ENCODE data around the gene HOPX.

Gene HOPX

DNA sequence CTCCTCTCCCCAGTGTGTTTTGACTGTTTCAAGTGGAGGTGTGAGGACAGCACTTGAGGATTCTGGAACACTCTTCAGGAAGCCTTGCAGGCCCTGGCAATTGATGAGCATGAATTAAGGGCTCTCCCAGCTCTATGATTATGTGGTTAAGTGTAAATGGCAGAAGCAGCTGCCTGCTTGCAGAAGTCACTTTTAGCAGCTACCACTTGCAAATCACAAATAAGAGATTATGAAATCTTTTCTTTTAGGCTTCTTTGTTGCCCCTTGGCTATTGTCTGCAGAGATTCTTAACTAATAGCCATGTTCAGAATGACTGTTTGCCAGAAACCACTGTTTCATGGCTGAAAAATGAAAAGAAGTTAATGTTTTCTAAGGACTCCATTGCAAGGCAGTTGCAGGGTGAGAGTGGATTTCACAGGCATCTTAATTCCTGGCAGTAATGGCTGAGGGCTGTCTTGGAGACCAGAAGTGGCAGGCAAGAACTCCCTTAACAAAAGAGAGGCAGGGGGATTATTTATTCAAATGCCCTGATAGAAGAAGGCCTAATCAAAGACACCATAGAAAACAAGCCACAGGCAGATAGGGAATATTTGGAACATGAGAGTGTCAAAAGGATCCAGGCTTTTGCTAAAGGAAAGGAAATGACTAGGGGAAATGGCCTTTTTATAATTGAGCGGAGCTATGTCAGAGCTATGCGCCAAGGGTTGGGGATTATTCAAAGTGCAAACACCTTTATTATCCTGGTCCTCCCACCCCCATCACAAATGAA lies 8.3 kb upstream of the HOPX start:
- Histone ChIP-seq H3K36me3 (ENCODE audit: control insufficient read depth in 2 of 2, insufficient read depth in 2 of 2, low read length in 2 of 2) (no peaks in the 10 kb centered on the region), H3K27me3 (ENCODE audit: control insufficient read depth in 1 of 2, insufficient read depth in 2 of 2, low read length in 2 of 2) (no peaks in the 10 kb centered on the region), H3K9me3 (ENCODE audit: control insufficient read depth in 2 of 2, low read length in 2 of 2) (no peaks in the 10 kb centered on the region), H3K4me1 (ENCODE audit: control insufficient read depth, insufficient read depth, low read length) (no peaks in the 10 kb centered on the region), H3K27ac (ENCODE audit: low read length) (no peak overlapping the region), H3K4me3 (ENCODE audit: low read length in 2 of 2) (no peak overlapping the region), H3K9ac (ENCODE audit: low read length in 2 of 2) (no peak overlapping the region)

DNA sequence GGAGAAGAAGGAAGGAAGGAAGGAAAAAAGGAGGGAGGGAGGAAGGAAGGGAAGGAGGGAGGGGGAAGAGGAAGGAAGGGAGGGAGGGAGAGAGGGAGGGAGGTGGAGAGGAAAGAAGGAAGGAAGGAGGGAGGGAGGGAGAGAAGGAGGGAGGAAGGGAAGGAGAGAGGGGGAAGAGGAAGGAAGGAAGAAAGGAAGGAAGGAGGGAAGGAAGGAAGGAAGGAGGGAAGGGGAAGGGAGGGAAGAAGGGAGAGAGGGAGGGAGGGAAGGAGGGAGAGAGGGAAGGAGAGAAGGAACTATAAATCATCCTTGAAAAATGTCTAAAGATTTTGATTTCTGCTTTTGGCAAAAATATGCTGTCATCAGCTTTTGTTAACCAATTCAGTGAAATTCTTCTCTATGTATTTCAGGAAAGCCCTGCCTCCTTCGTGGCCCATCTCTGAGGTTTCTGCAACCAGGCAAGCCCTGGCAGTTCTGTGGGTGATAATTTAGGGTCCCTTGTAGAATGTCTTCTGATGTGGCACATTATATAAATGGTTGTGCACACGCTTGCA lies 7.1 kb upstream of the HOPX start:
- no peak overlapping the region for H3K27ac ChIP-seq (ENCODE audit: low read length)
- no peaks in the 10 kb centered on the region for H3K36me3 ChIP-seq (ENCODE audit: control insufficient read depth in 2 of 2, insufficient read depth in 2 of 2, low read length in 2 of 2)
- no peaks in the 10 kb centered on the region for H3K4me1 ChIP-seq (ENCODE audit: control insufficient read depth, insufficient read depth, low read length)
- H3K27me3 ChIP-seq (ENCODE audit: control insufficient read depth in 1 of 2, insufficient read depth in 2 of 2, low read length in 2 of 2), result no peaks in the 10 kb centered on the region
- H3K9me3 ChIP-seq (ENCODE audit: control insufficient read depth in 2 of 2, low read length in 2 of 2), result no peaks in the 10 kb centered on the region
- H3K4me3 ChIP-seq (ENCODE audit: low read length in 2 of 2), result no peak overlapping the region
- no peak overlapping the region for H3K9ac ChIP-seq (ENCODE audit: low read length in 2 of 2)

DNA sequence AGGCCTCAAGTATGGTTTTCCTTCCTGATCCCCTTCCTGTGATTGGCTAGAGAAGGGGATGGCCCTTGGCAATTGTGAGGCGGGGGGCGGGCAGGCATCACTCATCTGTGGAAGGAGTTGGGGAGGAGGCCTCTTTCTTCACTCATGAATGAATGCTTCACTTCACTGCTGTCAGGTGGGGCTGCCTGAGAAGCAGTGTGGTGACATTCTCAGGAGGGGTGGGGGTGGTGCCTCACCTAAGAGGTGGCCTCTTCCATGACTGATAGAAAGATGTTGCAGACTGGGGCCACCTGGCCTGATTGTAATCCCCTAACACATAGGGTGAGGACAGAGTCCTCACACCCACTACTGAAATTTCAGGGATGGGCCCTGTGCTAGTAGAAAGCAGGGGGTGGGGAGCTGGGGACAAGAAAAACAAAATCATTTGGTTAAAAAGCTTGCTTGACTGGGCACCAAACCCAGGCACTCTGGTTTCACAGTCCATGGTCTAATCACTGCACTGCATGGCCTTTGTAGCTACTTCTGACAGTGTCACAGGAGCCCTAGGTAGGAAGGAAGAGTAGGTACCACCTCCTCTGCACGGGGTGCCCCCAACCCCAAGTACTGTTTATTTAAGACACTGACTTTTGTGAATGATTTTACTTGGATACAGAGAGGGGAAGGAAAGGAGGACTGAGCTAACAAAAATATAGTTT lies 5.6 kb upstream of the HOPX start:
- Histone ChIP-seq H3K9ac (ENCODE audit: low read length in 2 of 2) (no peak overlapping the region), H3K36me3 (ENCODE audit: control insufficient read depth in 2 of 2, insufficient read depth in 2 of 2, low read length in 2 of 2) (no peaks in the 10 kb centered on the region), H3K27me3 (ENCODE audit: control insufficient read depth in 1 of 2, insufficient read depth in 2 of 2, low read length in 2 of 2) (no peaks in the 10 kb centered on the region), H3K27ac (ENCODE audit: low read length) (no peak overlapping the region), H3K4me1 (ENCODE audit: control insufficient read depth, insufficient read depth, low read length) (peaks cover 4% of the 10 kb centered on the region), H3K4me3 (ENCODE audit: low read length in 2 of 2) (no peak overlapping the region), H3K9me3 (ENCODE audit: control insufficient read depth in 2 of 2, low read length in 2 of 2) (no peaks in the 10 kb centered on the region)

DNA sequence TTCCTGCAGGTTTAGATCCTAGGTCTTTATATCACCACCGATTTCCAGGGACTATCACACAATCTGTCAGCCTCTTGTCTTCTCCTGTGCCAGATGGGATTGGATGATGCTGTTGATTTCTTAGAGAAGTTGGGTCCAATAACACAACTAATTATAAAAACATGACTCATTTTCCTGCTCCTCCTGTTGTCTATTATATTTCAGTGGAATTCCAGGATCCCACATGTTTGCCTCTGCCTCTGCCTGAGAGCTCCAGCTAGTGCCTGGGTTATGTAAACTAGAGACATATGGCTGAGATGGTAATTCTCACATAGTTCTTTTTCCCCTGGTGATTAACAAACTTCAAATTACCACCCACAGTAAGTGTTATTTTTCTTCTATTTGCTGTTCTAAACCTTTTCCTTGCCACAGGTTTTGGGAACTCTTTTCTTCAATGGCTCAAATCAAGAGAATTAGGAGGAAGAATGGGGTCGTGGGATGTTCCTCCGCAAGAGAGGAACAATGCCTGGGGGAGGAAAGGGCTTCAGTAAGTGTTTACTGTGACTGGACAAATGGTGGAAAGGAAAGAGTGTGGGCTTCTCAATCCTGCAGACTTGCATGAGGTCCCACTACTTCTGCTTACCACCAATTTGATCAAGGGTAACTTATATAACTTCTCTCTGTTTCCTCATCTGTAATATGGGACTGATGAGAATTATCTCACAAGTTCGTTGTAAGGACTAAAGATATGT lies 3.4 kb upstream of the HOPX start:
- peaks cover 0 to 3% of the 10 kb centered on the region in 2 donors for H3K27me3 ChIP-seq (ENCODE audit: control insufficient read depth in 1 of 2, insufficient read depth in 2 of 2, low read length in 2 of 2)
- no peaks in the 10 kb centered on the region for H3K9me3 ChIP-seq (ENCODE audit: control insufficient read depth in 2 of 2, low read length in 2 of 2)
- H3K27ac ChIP-seq (ENCODE audit: low read length), result no peak overlapping the region
- peaks cover 11% of the 10 kb centered on the region for H3K4me1 ChIP-seq (ENCODE audit: control insufficient read depth, insufficient read depth, low read length)
- no peak overlapping the region for H3K9ac ChIP-seq (ENCODE audit: low read length in 2 of 2)
- H3K4me3 ChIP-seq (ENCODE audit: low read length in 2 of 2), result no peak overlapping the region
- no peaks in the 10 kb centered on the region for H3K36me3 ChIP-seq (ENCODE audit: control insufficient read depth in 2 of 2, insufficient read depth in 2 of 2, low read length in 2 of 2)

DNA sequence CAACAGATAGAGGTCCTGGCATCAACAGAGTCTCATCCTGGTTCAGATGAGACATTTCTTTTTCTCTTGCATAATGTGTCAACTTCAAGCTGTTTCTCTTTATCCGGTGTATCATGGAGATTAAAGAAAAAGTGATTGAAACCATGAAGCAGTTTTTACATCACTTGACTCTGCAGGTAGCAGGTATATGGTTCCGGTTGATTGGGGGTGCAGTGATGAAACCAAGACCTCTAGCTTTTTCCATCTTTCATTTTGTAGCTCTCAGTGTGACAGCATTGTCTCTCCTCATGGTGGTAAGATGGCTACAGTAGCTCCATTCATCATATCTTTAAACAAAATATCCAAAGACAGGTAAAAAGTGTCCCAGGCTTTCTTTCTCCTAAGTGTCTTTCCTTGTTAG lies 2.4 kb upstream of the HOPX start:
- no peak overlapping the region for H3K4me3 ChIP-seq (ENCODE audit: low read length in 2 of 2)
- peaks cover 11% of the 10 kb centered on the region for H3K4me1 ChIP-seq (ENCODE audit: control insufficient read depth, insufficient read depth, low read length)
- H3K9ac ChIP-seq (ENCODE audit: low read length in 2 of 2), result no peak overlapping the region
- peaks cover 0 to 3% of the 10 kb centered on the region in 2 donors for H3K27me3 ChIP-seq (ENCODE audit: control insufficient read depth in 1 of 2, insufficient read depth in 2 of 2, low read length in 2 of 2)
- no peaks in the 10 kb centered on the region for H3K36me3 ChIP-seq (ENCODE audit: control insufficient read depth in 2 of 2, insufficient read depth in 2 of 2, low read length in 2 of 2)
- no peaks in the 10 kb centered on the region for H3K9me3 ChIP-seq (ENCODE audit: control insufficient read depth in 2 of 2, low read length in 2 of 2)
- no peak overlapping the region for H3K27ac ChIP-seq (ENCODE audit: low read length)

DNA sequence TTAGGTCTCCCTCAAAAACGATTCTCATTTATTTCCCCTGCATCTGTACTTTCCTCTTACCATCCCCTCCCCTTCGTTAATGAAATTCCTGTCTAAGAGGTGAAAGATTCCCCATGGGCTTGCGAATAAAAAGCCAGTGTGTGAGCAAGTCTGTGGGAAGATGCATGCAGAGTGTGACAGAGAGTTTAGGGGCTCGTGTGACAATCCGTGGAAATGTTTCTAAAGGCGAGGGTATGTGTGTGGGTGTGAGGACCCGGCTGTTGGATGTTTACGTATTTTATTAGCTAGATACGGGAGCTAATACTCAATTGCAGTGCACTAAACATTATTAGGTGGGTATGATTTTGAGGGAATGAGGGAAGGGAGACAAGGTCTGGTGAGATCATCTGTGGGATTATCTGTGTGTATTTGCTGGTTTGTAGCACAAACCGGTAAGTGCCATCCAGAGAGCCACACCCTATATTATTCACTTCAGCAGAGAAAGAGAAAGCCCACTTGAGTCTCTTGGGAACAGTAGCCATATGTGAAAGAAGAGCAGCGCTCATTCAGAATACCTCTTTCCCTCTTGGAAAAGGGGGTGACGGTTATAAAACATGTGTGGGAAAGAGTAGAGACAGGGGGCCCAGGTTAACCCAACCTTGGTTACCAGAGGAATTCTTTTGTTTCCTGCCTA lies 893 bp upstream of the HOPX start:
- Histone ChIP-seq H3K36me3 (ENCODE audit: control insufficient read depth in 2 of 2, insufficient read depth in 2 of 2, low read length in 2 of 2) (no peaks in the 10 kb centered on the region), H3K4me3 (ENCODE audit: low read length in 2 of 2) (no peak overlapping the region), H3K9ac (ENCODE audit: low read length in 2 of 2) (no peak overlapping the region), H3K27me3 (ENCODE audit: control insufficient read depth in 1 of 2, insufficient read depth in 2 of 2, low read length in 2 of 2) (peaks cover 0 to 3% of the 10 kb centered on the region in 2 donors), H3K4me1 (ENCODE audit: control insufficient read depth, insufficient read depth, low read length) (peaks cover 14% of the 10 kb centered on the region), H3K27ac (ENCODE audit: low read length) (no peak overlapping the region), H3K9me3 (ENCODE audit: control insufficient read depth in 2 of 2, low read length in 2 of 2) (no peaks in the 10 kb centered on the region)

DNA sequence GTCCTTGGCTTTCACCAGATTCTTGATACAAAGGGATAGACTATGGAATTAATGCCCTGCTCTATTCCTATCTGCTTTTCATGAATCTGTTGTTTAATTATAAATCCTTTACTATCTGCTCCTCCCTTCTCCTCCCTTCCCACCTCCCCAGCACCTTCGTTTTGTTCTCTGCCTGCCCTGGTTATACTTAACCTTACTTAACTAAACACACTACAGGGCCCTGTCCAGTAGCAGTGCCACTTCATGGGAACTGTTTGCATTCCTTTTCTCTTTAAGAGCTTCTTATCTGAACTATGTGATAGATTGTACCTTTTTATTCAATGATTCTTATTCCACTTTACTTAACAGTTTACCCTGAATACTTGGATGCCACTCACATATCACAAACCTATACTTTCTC lies 830 bp downstream of the HOPX start:
- Histone ChIP-seq H3K27ac (ENCODE audit: low read length) (no peak overlapping the region), H3K4me1 (ENCODE audit: control insufficient read depth, insufficient read depth, low read length) (peaks cover 14% of the 10 kb centered on the region), H3K36me3 (ENCODE audit: control insufficient read depth in 2 of 2, insufficient read depth in 2 of 2, low read length in 2 of 2) (no peaks in the 10 kb centered on the region), H3K9me3 (ENCODE audit: control insufficient read depth in 2 of 2, low read length in 2 of 2) (no peaks in the 10 kb centered on the region), H3K27me3 (ENCODE audit: control insufficient read depth in 1 of 2, insufficient read depth in 2 of 2, low read length in 2 of 2) (peaks cover under 1 to 3% of the 10 kb centered on the region in 2 donors), H3K9ac (ENCODE audit: low read length in 2 of 2) (no peak overlapping the region), H3K4me3 (ENCODE audit: low read length in 2 of 2) (no peak overlapping the region)

DNA sequence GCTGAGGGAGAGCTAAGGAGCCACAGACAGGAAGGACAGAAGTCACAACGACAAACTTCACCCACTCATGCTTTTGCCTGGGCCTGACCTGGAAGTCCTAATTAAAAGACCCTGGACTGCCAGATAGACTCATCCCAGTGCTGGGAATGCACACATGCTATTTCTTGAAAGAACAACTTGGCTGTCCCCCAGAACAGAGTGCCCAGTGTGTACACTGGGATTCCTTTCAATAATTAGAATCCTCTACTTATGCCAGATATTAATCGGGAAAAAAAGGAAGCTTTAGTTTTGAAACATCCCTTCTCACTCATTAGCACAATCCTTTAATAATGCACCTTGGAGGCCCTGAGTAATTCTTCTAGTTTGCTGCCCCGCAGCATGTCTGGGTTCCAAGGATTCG lies 3.4 kb downstream of the HOPX start:
- Histone ChIP-seq H3K36me3 (ENCODE audit: control insufficient read depth in 2 of 2, insufficient read depth in 2 of 2, low read length in 2 of 2) (no peaks in the 10 kb centered on the region), H3K9me3 (ENCODE audit: control insufficient read depth in 2 of 2, low read length in 2 of 2) (no peaks in the 10 kb centered on the region), H3K27ac (ENCODE audit: low read length) (no peak overlapping the region), H3K4me3 (ENCODE audit: low read length in 2 of 2) (no peak overlapping the region), H3K9ac (ENCODE audit: low read length in 2 of 2) (no peak overlapping the region), H3K27me3 (ENCODE audit: control insufficient read depth in 1 of 2, insufficient read depth in 2 of 2, low read length in 2 of 2) (peaks cover 3% of the 10 kb centered on the region in 2 donors), H3K4me1 (ENCODE audit: control insufficient read depth, insufficient read depth, low read length) (peaks cover 14% of the 10 kb centered on the region)

DNA sequence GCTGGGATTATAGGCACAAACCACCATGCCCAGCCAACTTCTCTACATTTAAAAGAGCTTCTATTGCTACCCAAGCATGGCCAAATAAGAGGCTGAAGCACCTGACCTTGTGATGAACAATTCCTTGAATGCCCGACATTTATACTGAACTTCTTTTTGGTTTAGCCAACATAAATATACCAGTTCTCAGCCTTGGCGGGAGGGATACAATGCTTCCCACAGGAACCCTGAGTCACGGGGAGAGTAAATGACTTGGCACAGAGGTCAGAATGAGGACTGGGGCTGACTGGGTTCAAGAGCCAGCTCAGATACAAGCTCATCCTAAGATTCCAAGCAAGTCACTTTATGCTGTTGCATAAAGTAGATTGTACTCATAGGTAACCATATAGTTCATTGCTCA lies 6.1 kb downstream of the HOPX start:
- Histone ChIP-seq H3K9ac (ENCODE audit: low read length in 2 of 2) (no peak overlapping the region), H3K4me1 (ENCODE audit: control insufficient read depth, insufficient read depth, low read length) (peaks cover 3% of the 10 kb centered on the region), H3K4me3 (ENCODE audit: low read length in 2 of 2) (no peak overlapping the region), H3K27me3 (ENCODE audit: control insufficient read depth in 1 of 2, insufficient read depth in 2 of 2, low read length in 2 of 2) (peaks cover 0 to 3% of the 10 kb centered on the region in 2 donors), H3K36me3 (ENCODE audit: control insufficient read depth in 2 of 2, insufficient read depth in 2 of 2, low read length in 2 of 2) (no peaks in the 10 kb centered on the region), H3K27ac (ENCODE audit: low read length) (no peak overlapping the region), H3K9me3 (ENCODE audit: control insufficient read depth in 2 of 2, low read length in 2 of 2) (no peaks in the 10 kb centered on the region)

DNA sequence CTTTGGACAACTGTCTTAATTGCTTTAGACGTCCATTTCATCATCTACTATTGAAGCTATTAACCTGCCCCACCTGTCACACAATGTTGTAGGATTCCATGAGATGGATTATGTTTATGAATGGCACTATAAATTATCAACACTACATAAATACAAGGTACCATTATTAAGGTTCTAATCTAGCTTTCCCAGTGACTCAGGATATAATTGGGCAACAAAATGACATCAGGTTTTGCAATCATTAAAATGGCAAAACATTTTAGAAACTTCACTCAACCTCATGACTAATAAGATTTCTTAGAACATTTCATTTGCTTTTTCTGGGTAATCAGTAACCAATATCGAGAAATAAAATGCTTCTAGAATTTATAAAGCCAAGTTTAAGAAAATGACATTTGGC lies 9.2 kb downstream of the HOPX start:
- H3K9ac ChIP-seq (ENCODE audit: low read length in 2 of 2), result no peak overlapping the region
- H3K9me3 ChIP-seq (ENCODE audit: control insufficient read depth in 2 of 2, low read length in 2 of 2), result no peaks in the 10 kb centered on the region
- no peaks in the 10 kb centered on the region for H3K36me3 ChIP-seq (ENCODE audit: control insufficient read depth in 2 of 2, insufficient read depth in 2 of 2, low read length in 2 of 2)
- no peaks in the 10 kb centered on the region for H3K4me1 ChIP-seq (ENCODE audit: control insufficient read depth, insufficient read depth, low read length)
- no peak overlapping the region for H3K27ac ChIP-seq (ENCODE audit: low read length)
- peaks cover 0 to 3% of the 10 kb centered on the region in 2 donors for H3K27me3 ChIP-seq (ENCODE audit: control insufficient read depth in 1 of 2, insufficient read depth in 2 of 2, low read length in 2 of 2)
- no peak overlapping the region for H3K4me3 ChIP-seq (ENCODE audit: low read length in 2 of 2)
